Measurements from ENCODE around the gene TCTN1.

The TCTN1 gene

DNA sequence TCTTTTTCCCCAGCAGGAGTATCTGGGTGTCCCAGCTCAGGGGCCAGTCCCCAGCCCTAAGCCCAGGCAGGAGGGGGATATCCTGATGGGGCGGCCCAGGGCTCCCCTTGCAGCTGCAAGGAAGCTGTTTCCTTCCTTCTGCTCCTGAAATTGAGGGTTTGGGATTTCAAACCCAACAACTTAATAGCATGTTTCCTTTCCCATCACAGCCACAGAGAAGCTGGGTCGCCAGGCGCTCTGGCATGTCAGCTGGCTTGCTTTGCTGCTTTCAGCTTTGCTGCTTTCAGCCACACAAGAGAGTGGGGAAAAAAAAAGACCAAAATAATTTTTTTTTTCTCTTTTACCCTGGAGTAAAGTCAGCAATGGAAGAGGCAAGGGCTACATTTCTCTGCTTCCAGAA is 44.9 kb downstream of the TCTN1 start:
- Histone ChIP-seq H3K79me2 (ENCODE audit: low read length) (no peaks in the 10 kb centered on the region), H3K36me3 (replicated peaks; ENCODE audit: insufficient read depth, low read length) (no peaks in the 10 kb centered on the region), H3F3A (ENCODE audit: insufficient read depth, low read length) (no peaks in the 10 kb centered on the region), H3K9me3 (replicated peaks; ENCODE audit: insufficient read depth, low read length) (no peaks in the 10 kb centered on the region), H3K27me3 (replicated peaks; ENCODE audit: insufficient read depth, low read length) (no peaks in the 10 kb centered on the region), H3K4me2 (ENCODE audit: low read depth, low read length) (no peak overlapping the region), H3K9me2 (replicated peaks; ENCODE audit: insufficient read depth, low read length) (no peaks in the 10 kb centered on the region), H3K4me1 (ENCODE audit: low read length) (no peaks in the 10 kb centered on the region), H3K4me3 (ENCODE audit: low read length) (no peak overlapping the region), H3K27ac (ENCODE audit: low read length) (no peak overlapping the region), H2AFZ (ENCODE audit: low read length) (no peak overlapping the region), H3K9ac (ENCODE audit: low read length) (no peak overlapping the region), H4K20me1 (ENCODE audit: insufficient read depth, low read length) (no peaks in the 10 kb centered on the region)
- no peak for TF ChIP-seq EZH2 (optimal IDR thresholded peaks at IDR 0.05; ENCODE audit: low read depth, low read length)
- TF ChIP-seq, protein P1, sequence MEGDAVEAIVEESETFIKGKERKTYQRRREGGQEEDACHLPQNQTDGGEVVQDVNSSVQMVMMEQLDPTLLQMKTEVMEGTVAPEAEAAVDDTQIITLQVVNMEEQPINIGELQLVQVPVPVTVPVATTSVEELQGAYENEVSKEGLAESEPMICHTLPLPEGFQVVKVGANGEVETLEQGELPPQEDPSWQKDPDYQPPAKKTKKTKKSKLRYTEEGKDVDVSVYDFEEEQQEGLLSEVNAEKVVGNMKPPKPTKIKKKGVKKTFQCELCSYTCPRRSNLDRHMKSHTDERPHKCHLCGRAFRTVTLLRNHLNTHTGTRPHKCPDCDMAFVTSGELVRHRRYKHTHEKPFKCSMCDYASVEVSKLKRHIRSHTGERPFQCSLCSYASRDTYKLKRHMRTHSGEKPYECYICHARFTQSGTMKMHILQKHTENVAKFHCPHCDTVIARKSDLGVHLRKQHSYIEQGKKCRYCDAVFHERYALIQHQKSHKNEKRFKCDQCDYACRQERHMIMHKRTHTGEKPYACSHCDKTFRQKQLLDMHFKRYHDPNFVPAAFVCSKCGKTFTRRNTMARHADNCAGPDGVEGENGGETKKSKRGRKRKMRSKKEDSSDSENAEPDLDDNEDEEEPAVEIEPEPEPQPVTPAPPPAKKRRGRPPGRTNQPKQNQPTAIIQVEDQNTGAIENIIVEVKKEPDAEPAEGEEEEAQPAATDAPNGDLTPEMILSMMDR (IDR thresholded peaks at IDR 0.05; ENCODE audit: low read length): no peak
- TF ChIP-seq EZH2phosphoT487 (IDR thresholded peaks at IDR 0.05; ENCODE audit: low read length): no peak
- DNase-seq: no peak

DNA sequence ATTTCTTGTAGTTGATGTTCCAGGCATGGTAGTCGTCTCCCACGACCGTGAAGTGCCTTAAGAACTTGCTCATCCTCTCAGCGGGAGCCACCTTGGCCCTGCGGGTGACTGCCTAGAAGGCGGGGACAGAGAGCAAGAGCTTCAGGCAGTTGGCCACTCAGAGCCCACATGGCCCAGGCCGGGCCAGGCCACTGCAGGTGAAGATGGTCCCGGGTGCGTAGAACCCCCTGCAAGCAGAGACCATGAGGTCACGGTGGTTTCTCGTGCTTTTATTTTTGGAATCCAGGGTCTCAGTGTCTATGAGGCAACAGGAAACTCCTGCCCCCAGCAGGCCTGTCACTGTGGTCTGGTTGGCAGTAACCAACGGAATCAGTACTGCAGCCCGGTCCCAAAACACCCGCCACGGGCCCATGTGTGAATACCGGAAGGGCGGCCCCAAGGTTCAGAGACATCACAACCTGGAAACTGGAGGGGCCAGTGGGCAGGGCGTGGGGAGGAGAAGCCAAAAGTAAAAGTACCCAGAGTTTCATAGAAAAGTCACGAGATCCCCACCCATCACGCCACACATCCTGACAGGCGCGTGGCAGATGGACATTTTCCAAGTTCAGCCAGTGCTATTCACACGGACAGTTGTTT is 47.5 kb downstream of the TCTN1 start:
- H3K9ac ChIP-seq (ENCODE audit: low read length): no peak overlapping the region
- no peak for TF ChIP-seq EZH2 (optimal IDR thresholded peaks at IDR 0.05; ENCODE audit: low read depth, low read length)
- TF ChIP-seq, protein P1 (IDR thresholded peaks at IDR 0.05; ENCODE audit: low read length): no peak
- H3K27me3 ChIP-seq (replicated peaks; ENCODE audit: insufficient read depth, low read length): no peaks in the 10 kb centered on the region
- no peaks in the 10 kb centered on the region for H4K20me1 ChIP-seq (ENCODE audit: insufficient read depth, low read length)
- no peak overlapping the region for H3K27ac ChIP-seq (ENCODE audit: low read length)
- no peaks in the 10 kb centered on the region for H3K79me2 ChIP-seq (ENCODE audit: low read length)
- H3F3A ChIP-seq (ENCODE audit: insufficient read depth, low read length): no peaks in the 10 kb centered on the region
- no peak for DNase-seq
- no peak overlapping the region for H3K4me3 ChIP-seq (ENCODE audit: low read length)
- H3K4me1 ChIP-seq (ENCODE audit: low read length): no peaks in the 10 kb centered on the region
- H3K36me3 ChIP-seq (replicated peaks; ENCODE audit: insufficient read depth, low read length): no peaks in the 10 kb centered on the region
- H3K4me2 ChIP-seq (ENCODE audit: low read depth, low read length): no peak overlapping the region
- H3K9me2 ChIP-seq (replicated peaks; ENCODE audit: insufficient read depth, low read length): no peaks in the 10 kb centered on the region
- H2AFZ ChIP-seq (ENCODE audit: low read length): no peak overlapping the region
- no peaks in the 10 kb centered on the region for H3K9me3 ChIP-seq (replicated peaks; ENCODE audit: insufficient read depth, low read length)

DNA sequence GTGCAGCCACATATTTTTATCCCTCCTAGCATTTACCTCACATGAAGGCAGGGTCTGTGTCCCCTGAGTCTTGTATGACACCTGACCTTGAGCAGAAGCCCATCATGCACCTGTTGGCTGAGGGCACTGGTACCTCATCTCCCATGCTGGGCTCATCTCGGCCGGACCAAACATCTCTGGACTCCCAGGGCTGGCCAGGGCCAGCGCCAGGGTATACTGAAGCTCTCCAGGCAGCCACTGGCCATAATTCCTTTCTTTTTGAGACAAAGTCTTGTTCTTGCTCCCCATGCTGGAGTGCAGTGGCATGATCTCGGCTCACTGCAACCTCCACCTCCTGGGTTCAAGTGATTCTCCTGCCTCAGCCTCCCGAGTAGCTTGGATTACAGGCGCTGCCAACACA is 53.0 kb downstream of the TCTN1 start:
- no peaks in the 10 kb centered on the region for H3K36me3 ChIP-seq (replicated peaks; ENCODE audit: insufficient read depth, low read length)

More for the DNA sequence above, 53.0 kb downstream of the TCTN1 start:
- no peak overlapping the region for H3K4me2 ChIP-seq (ENCODE audit: low read depth, low read length)
- no peak for DNase-seq
- peaks cover 18% of the 10 kb centered on the region for H3F3A ChIP-seq (ENCODE audit: insufficient read depth, low read length)
- peaks cover 30% of the 10 kb centered on the region for H3K4me1 ChIP-seq (ENCODE audit: low read length)
- no peaks in the 10 kb centered on the region for H3K79me2 ChIP-seq (ENCODE audit: low read length)
- no peaks in the 10 kb centered on the region for H3K9me2 ChIP-seq (replicated peaks; ENCODE audit: insufficient read depth, low read length)
- H2AFZ ChIP-seq (ENCODE audit: low read length): no peak overlapping the region
- no peaks in the 10 kb centered on the region for H3K9me3 ChIP-seq (replicated peaks; ENCODE audit: insufficient read depth, low read length)
- H3K27me3 ChIP-seq (replicated peaks; ENCODE audit: insufficient read depth, low read length): no peaks in the 10 kb centered on the region
- H4K20me1 ChIP-seq (ENCODE audit: insufficient read depth, low read length): no peaks in the 10 kb centered on the region
- H3K27ac ChIP-seq (ENCODE audit: low read length): no peak overlapping the region
- no peak for TF ChIP-seq EZH2phosphoT487 (IDR thresholded peaks at IDR 0.05; ENCODE audit: low read length)
- no peak for TF ChIP-seq EZH2 (optimal IDR thresholded peaks at IDR 0.05; ENCODE audit: low read depth, low read length)
- TF ChIP-seq, protein P1 (IDR thresholded peaks at IDR 0.05; ENCODE audit: low read length): no peak
- H3K9ac ChIP-seq (ENCODE audit: low read length): no peak overlapping the region
- no peak overlapping the region for H3K4me3 ChIP-seq (ENCODE audit: low read length)

Data from MM.1S (cell line).